T-helper 2 cell treated with Interferon-gamma antibody and Interleukin-4, amounts not matched to agents 5 μg/mL and 100 μg/mL, for 36 hours (primary cell): Measurements from ENCODE around the gene DDRGK1.

Experiments used
- DNase-seq: peaks from one replicate; pipeline ENCODE4 v3.0.0; 2021; ENCODE audit warnings: low spot score
- H3K27ac Mint-ChIP-seq: one replicate; pipeline ENCODE4 v1.8.0; 2021; ENCODE audit warnings: mild to moderate bottlenecking, mixed read lengths
- H3K27me3 Mint-ChIP-seq: one replicate; pipeline ENCODE4 v1.8.0; 2021; ENCODE audit warnings: low read depth, mixed read lengths
- H3K36me3 Mint-ChIP-seq: one replicate; pipeline ENCODE4 v1.8.0; 2021; ENCODE audit warnings: low read depth, mixed read lengths
- H3K4me1 Mint-ChIP-seq: one replicate; pipeline ENCODE4 v1.8.0; 2021; ENCODE audit warnings: low read depth, mixed read lengths
- H3K4me3 Mint-ChIP-seq: one replicate; pipeline ENCODE4 v1.8.0; 2022; ENCODE audit warnings: mild to moderate bottlenecking, moderate library complexity, mixed read lengths
- H3K9me3 Mint-ChIP-seq: one replicate; pipeline ENCODE4 v1.8.0; 2021; ENCODE audit warnings: mixed read lengths

Gene DDRGK1

DNA sequence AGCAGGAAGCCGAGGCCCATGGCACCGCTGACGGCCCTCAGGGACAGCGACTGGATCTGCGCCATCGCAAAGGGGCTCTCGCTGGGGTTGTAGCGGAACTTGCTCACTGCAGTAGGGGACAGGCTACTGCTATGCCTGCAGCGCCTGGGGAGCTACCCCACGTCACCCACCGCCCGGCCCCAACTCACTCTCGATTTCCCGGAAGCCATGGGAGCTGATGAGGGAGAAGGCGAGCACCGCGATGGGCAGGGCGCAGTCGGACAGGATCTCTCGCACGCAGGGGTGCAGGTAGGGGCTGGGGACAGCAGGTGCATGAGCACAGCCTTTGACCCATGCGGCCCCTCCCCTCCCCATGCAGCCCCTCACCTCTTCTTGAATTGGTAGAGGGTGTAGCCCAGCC is 24.7 kb upstream of the DDRGK1 start:
- Mint-ChIP-seq H3K4me3 (no peak overlapping the region), H3K9me3 (no peaks in the 10 kb centered on the region), H3K36me3 (no peaks in the 10 kb centered on the region), H3K27me3 (no peaks in the 10 kb centered on the region), H3K27ac (no peak overlapping the region), H3K4me1 (no peaks in the 10 kb centered on the region)
- DNase-seq: no peak

DNA sequence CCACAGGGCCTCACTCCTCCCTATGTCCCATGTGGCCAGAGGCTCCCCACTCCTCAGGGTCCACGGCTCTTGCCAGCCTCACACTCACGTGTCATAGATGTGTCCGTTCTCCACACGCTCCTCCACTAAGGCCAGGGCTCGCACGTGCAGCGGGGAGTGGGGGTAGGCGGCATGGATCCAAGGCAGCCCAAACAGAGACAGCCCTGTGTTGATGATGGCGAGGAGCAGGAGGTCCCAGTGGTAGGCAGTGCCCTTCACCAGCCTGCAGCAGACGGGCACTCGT is 24.2 kb upstream of the DDRGK1 start:
- Mint-ChIP-seq H3K4me3 (no peak overlapping the region), H3K4me1 (no peaks in the 10 kb centered on the region), H3K9me3 (no peaks in the 10 kb centered on the region), H3K27ac (no peak overlapping the region), H3K27me3 (no peaks in the 10 kb centered on the region), H3K36me3 (no peaks in the 10 kb centered on the region)
- DNase-seq: no peak

DNA sequence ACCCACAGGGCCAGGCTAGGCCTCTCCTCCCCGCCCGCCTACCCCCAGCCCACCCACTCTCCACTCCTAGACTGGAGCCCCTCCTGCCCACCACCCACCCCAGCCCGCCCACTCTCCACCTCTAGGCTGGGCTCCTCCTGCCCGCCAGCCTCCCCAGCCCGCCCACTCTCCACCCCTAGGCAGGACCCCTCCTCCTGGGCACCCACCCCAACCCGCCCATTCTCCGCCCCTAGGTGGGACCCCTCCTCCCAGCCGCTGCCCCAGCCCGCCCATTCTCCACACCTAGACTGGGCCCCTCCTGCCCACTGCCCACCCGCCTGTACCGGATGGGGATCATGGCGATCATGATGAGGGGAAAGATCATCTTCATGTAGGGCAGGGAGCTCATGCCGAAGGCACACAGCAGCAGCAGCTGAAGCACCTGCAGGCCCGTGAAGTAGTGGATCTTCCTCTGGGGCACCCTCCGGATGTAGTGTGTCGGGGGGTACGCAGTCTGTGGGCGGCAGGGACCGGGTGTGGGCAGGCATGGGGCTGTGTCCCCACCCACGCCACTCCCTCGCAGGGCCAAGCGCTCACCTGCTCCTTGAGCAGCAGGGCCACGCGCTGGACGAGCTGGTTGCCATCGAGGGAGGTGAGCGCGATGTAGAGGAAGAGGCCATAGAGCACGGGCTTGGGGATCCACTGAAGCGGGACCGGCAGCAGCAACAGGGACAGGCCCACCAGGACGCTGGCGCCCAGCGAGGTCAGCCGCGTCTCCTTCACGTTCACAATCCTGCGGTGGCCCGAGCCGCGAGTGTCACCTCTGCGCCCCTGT is 23.7 kb upstream of the DDRGK1 start:
- H3K27me3 Mint-ChIP-seq: no peaks in the 10 kb centered on the region

DNA sequence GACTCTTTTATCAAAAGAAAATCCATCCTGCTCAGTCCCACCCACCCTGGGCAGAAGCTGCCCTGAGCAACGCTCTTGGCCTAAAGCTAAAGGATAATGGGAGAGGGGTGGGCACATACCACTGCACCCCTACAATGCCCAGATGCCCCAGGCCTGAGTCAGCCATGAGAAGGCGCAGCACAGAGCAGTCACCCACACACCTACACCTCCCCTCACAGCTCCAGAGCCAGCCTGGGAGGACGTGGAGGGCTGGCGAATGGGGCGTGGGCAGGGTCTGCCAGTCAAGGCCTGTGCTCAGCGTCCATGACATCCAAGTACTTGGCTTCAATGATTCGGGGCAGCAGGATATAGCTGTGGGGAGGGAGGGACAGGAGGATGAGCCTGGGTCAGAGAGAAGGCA is 23.0 kb upstream of the DDRGK1 start:
- H3K27ac Mint-ChIP-seq: no peak overlapping the region

More for the DNA sequence above, 23.7 kb upstream of the DDRGK1 start:
- H3K4me1 Mint-ChIP-seq: peaks cover under 1% of the 10 kb centered on the region
- DNase-seq: no peak
- no peak overlapping the region for H3K4me3 Mint-ChIP-seq
- H3K9me3 Mint-ChIP-seq: no peaks in the 10 kb centered on the region
- no peak overlapping the region for H3K27ac Mint-ChIP-seq
- H3K36me3 Mint-ChIP-seq: peaks cover 2% of the 10 kb centered on the region

DNA sequence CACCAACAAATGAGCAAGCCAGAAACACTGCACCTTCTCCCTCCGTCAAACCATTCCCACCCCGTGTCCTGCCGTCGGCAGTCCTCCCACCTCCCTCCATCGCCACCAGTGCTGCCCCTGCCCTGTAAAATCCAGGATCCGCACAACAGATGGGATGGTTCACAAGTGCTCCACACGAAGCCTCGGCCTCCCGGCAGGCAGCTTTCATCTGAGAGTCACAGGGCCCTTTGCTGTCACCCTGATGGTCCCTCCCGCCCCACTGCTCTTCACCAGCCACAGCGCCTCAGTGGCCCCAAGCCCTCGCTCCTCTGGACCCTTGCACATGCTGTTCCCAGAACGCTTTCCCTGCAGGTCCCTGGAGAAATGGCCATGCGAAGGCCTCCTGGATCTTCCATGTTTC is 22.4 kb upstream of the DDRGK1 start:
- H3K4me3 Mint-ChIP-seq: no peak overlapping the region
- H3K36me3 Mint-ChIP-seq: peaks cover 5% of the 10 kb centered on the region
- no peak for DNase-seq
- no peak overlapping the region for H3K27ac Mint-ChIP-seq
- H3K27me3 Mint-ChIP-seq: no peaks in the 10 kb centered on the region
- no peaks in the 10 kb centered on the region for H3K9me3 Mint-ChIP-seq
- peaks cover 8% of the 10 kb centered on the region for H3K4me1 Mint-ChIP-seq

More for the DNA sequence above, 23.0 kb upstream of the DDRGK1 start:
- H3K9me3 Mint-ChIP-seq: no peaks in the 10 kb centered on the region
- H3K4me3 Mint-ChIP-seq: no peak overlapping the region
- no peaks in the 10 kb centered on the region for H3K27me3 Mint-ChIP-seq
- no peak for DNase-seq
- H3K4me1 Mint-ChIP-seq: peaks cover 7% of the 10 kb centered on the region
- peaks cover 3% of the 10 kb centered on the region for H3K36me3 Mint-ChIP-seq

DNA sequence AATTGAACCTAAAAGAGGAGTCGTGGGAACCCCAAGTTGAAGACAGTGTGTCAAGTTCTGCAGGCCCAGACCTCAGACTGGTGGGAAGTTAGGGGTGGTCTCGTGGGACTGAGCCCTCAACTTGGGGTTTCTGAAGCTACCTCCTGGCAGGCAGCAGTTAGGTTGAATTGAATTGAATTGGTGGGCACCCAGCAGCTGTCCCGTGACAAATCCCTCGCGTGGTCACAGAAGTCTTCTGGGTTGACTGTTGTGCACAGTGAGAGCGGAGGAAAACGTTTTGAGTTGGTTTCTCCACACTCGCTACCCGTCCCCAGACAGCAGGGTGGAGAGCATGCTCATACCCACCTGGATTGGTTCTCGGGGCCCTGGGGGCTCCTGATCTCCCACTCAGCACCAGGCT is 21.6 kb upstream of the DDRGK1 start:
- H3K9me3 Mint-ChIP-seq: no peaks in the 10 kb centered on the region
- DNase-seq: no peak
- H3K36me3 Mint-ChIP-seq: peaks cover 13% of the 10 kb centered on the region
- H3K4me1 Mint-ChIP-seq: peaks cover 8% of the 10 kb centered on the region
- no peaks in the 10 kb centered on the region for H3K27me3 Mint-ChIP-seq
- H3K27ac Mint-ChIP-seq: no peak overlapping the region
- no peak overlapping the region for H3K4me3 Mint-ChIP-seq

DNA sequence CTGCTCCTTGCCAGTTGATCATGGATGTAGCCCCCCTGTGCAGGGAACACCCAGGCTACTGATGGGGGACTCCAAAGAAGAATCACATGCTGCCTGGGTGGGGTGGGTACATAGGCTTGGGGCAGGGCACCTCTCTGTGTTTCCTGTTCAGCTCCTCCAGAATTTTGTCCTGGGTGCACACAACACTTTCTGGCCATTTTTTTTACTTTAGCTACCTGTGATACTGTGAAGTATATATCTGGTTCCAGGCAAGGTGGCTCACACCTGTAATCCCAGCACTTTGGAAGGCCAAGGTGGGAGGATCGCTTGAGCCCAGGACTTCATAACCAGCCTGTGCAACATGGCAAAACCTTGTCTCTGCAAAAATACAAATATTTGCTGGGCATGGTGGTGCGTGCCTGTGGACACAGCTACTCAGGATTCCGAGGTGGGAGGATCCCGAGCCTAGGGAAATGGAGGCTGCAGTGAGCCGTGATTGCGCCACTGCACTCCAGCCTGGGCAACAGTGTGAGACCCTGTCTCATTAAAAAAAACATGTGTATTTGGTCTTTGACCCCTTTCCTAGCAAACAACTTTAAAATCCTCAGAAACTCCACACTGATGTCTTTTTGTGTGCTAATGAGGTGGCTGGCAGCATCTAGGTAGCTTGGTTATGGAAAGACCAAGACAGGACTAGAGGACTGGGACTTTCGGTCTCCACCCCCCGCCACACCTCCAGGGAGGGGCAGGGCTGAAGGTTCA is 20.4 kb upstream of the DDRGK1 start:
- Mint-ChIP-seq H3K4me1 (peaks cover 8% of the 10 kb centered on the region), H3K4me3 (no peak overlapping the region), H3K27ac (no peak overlapping the region), H3K36me3 (peaks cover 17% of the 10 kb centered on the region), H3K9me3 (no peaks in the 10 kb centered on the region), H3K27me3 (no peaks in the 10 kb centered on the region)
- no peak for DNase-seq

DNA sequence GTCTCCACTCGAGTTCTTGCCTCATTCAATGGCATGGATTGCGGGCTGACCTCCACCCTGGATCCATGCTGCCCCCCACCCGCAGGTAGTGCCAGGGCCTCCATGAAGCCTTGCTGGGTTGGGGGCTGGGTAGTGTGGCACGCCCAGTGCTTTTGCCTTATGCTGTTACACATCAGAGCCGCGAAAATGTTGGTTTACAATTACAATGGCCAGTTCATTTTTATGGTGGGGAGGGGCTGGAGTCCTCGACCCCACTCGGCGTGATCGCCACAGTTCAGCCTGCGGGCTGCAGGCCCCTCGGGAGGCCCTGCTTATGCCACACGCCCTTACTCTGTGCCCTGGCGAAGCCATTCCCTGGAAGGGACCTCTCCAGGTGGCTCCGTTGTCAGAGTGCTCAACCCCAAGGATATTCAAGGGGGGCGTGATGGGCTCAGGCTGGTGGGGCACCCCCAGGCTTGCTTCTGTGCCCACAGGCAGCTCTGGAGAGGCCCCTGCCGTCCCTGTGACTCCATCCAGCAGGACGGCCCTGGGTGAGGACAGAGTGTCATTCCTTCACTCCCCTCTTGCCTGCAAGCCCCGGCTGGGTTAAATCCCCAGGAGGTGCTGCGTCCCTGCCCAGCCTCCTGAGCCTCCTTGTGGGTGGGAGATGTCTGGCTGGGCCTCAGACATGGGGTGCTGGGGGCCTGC is 19.7 kb upstream of the DDRGK1 start:
- Mint-ChIP-seq H3K27me3 (no peaks in the 10 kb centered on the region), H3K4me3 (no peak overlapping the region), H3K9me3 (no peaks in the 10 kb centered on the region), H3K36me3 (peaks cover 17% of the 10 kb centered on the region), H3K4me1 (peaks cover 8% of the 10 kb centered on the region), H3K27ac (no peak overlapping the region)
- no peak for DNase-seq

DNA sequence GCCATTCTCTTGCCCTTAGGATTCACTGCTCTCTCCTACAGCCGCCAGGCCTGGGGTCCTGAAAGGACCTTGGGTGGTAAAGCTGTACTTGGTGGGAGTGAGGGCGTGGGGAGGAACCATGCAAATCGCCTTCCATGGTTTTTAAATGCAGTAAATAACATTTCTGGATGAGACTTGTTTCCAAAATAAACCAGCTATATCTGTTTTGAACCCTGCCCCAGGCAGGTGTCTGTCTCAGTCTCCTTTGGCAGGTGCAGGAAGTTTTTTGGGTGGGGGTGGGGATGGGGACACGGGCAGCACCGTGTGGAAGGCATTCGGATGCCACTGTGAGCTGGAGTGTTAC is 19.1 kb upstream of the DDRGK1 start:
- H3K27me3 Mint-ChIP-seq: no peaks in the 10 kb centered on the region
- H3K4me3 Mint-ChIP-seq: no peak overlapping the region

DNA sequence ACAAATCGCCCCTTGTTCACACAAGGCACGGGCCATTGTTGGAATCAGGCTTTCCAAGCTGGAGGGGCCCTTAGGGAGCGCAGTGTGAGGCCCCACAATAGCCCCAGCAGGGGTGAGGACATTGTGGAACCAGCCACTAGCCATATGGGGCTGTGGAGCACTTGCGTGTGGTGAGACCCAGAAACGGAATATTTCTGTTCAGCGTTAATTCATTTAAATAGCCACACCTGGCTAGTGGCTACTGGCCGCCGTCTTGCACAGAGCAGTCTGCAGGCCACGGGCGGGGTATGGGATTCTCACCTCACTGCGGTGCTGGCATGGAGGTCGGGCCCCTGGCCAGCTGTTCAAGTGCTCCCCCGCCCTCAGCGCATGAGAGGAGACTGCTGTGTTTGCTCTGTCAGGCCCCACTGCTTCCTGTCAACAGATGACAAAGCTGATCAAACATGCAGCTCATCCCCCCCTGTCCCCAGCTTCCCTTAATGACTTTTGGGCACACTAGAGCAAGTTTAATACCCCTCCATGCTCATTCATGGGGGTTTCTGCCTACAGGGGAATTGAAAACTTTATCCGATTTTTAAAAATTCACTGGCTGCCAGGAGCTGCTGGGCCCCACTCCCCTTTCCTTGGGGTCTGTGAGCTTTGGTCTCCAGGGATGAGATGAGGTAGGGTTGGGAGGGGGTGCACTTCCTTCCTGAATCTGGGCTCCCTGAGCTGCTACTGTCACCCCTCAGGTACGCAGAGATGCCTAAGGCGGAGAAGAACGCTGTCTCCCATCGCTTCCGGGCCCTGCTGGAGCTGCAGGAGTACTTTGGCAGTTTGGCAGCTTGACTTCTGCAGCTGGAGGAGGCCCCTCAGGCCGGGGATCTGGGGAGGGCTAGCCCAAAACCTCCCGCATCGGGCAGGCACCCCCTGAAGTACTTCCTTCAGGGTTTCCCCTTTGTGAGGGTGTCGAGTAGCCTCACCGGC is 18.4 kb upstream of the DDRGK1 start:
- H3K4me3 Mint-ChIP-seq: no peak overlapping the region

More for the DNA sequence above, 19.1 kb upstream of the DDRGK1 start:
- no peak for DNase-seq
- H3K36me3 Mint-ChIP-seq: peaks cover 17% of the 10 kb centered on the region
- H3K27ac Mint-ChIP-seq: no peak overlapping the region
- H3K9me3 Mint-ChIP-seq: no peaks in the 10 kb centered on the region
- H3K4me1 Mint-ChIP-seq: peaks cover 8% of the 10 kb centered on the region

DNA sequence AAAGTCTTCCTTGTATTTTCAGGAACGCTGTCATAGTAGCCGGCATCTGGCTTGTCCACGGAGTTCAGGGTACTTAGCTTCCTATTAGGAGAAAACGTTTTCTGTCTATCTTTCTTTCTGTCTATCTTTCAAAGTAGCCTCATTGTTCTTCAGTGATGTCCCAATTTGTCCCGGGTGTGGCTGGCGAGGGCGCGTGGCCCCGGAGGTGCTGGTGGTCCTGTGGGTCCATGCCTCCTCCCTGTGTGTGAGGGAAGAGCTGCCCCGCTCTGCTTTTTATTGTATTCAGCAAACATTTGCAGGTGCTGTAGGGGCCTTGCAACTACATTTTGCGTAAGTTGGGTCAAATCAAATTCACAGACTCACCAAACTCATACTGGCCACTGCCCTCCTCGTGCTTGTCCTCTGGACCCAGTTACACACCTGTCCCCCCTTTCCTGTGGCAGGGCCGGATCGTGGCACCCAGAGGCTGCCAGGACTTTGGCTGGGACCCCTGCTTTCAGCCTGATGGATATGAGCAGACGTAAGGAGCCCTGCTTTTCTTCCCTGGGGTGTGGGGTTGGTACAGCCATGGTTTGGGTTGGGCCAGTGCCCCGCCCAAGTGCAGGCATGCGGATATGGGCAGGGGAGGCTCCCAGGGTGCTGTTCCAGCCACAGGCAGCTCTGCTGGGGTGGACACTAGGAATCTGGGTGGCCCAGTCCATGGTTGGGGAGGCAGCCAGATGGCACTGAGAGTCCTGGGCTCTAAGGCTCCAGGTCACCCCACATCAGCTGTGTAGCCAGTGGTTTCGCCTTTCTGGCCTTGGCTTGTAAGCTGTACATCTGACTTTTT is 17.1 kb upstream of the DDRGK1 start:
- Mint-ChIP-seq H3K9me3 (no peaks in the 10 kb centered on the region), H3K36me3 (peaks cover 17% of the 10 kb centered on the region), H3K4me1 (peaks cover 8% of the 10 kb centered on the region), H3K27me3 (no peaks in the 10 kb centered on the region), H3K27ac (no peak overlapping the region), H3K4me3 (no peak overlapping the region)
- DNase-seq: no peak

More for the DNA sequence above, 18.4 kb upstream of the DDRGK1 start:
- H3K27ac Mint-ChIP-seq: peak overlapping the region; percentile 31
- H3K9me3 Mint-ChIP-seq: no peaks in the 10 kb centered on the region
- no peaks in the 10 kb centered on the region for H3K27me3 Mint-ChIP-seq
- no peak for DNase-seq
- peaks cover 8% of the 10 kb centered on the region for H3K4me1 Mint-ChIP-seq
- H3K36me3 Mint-ChIP-seq: peaks cover 17% of the 10 kb centered on the region

DNA sequence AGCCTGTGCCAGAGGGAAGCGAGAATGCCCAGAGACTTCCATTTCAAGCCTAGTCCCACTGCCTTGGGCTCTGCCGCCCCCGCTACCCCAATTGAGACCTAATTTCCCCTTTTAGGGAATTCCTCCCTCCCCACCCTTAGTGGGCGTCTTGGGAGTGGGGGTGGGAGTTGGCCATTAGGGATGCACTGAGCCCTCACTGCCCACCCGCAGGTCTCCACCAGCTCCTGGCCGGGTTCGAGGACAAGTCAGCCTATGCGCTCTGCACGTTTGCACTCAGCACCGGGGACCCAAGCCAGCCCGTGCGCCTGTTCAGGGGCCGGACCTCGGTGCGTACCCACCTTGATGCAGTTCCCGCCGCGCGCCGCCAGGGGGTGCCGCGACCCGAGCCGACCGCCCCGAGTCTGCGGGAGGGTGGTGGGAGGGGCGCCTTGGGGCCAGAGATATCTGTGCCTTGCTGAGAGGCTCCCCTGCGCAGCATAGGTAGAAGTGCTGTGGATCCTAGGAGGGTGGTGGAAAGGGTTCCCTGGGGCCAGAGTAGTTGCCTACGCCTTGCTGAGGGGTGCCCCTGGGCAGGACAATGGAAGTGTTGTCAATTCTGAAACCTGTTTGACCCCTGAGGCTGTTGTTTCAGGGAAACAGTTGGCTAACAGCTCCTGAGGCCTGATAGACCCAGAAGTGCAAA is 14.0 kb upstream of the DDRGK1 start:
- Mint-ChIP-seq H3K4me1 (peaks cover 8% of the 10 kb centered on the region), H3K9me3 (no peaks in the 10 kb centered on the region), H3K36me3 (peaks cover 20% of the 10 kb centered on the region), H3K27ac (no peak overlapping the region), H3K27me3 (no peaks in the 10 kb centered on the region), H3K4me3 (no peak overlapping the region)
- peak; percentile 62 for DNase-seq
